Fibroblast of lung (primary cell): Measurements from ENCODE around the gene RSRP1. TPM values are rescaled to one million over a fixed set of nuclear protein-coding genes. Genes with fewer than 3 reads are reported as not detected.

Source experiments
- DNase-seq, 2 donors: peaks; one replicate each; pipeline versions ENCODE4 v3.0.0 to v3.0.0-alpha.2; 2010; ENCODE audit warnings: low read depth in 2 of 2
- H2AFZ ChIP-seq: 2 replicates; pipeline ENCODE4 v1.5.1; 2012; ENCODE audit warnings: low read length, control low read depth, inconsistent platforms
- H3K27ac ChIP-seq: 2 replicates; pipeline ENCODE4 v1.5.1; 2011; ENCODE audit warnings: low read length, control low read depth; ENCODE audit not compliant: insufficient read depth
- H3K27me3 ChIP-seq: 2 replicates; pipeline ENCODE4 v1.5.1; 2011; ENCODE audit warnings: mild to moderate bottlenecking, low read length; ENCODE audit not compliant: control insufficient read depth, insufficient read depth
- H3K36me3 ChIP-seq: 2 replicates; pipeline ENCODE4 v1.5.1; 2011; ENCODE audit warnings: low read length; ENCODE audit not compliant: control insufficient read depth, insufficient read depth
- H3K4me1 ChIP-seq: 2 replicates; pipeline ENCODE4 v1.5.1; 2011; ENCODE audit warnings: low read length; ENCODE audit not compliant: control insufficient read depth, insufficient read depth; ENCODE audit errors: extremely low read depth
- H3K4me2 ChIP-seq: 2 replicates; pipeline ENCODE4 v1.5.1; 2011; ENCODE audit warnings: low read length, control low read depth; ENCODE audit not compliant: insufficient read depth; ENCODE audit errors: extremely low read depth
- H3K4me3 ChIP-seq, 4 experiments: fragments of 200-600 bp in 1 of 4; sonication (generic) in 1 of 4; replicated peaks in 1 of 4; 2 replicates each; pipeline ENCODE4 v1.5.1; 2011 to 2016; ENCODE audit warnings: low read length in 4 of 4, low read depth in 3 of 4, mild to moderate bottlenecking in 3 of 4, control low read depth in 2 of 4, inconsistent platforms in 1 of 4, mixed read lengths in 1 of 4; ENCODE audit not compliant: insufficient read depth in 1 of 4; ENCODE audit errors: control extremely low read depth in 1 of 4
- H3K79me2 ChIP-seq: 2 replicates; pipeline ENCODE4 v1.5.1; 2012; ENCODE audit warnings: mild to moderate bottlenecking, low read length, inconsistent platforms; ENCODE audit not compliant: control insufficient read depth, insufficient read depth
- H3K9ac ChIP-seq: 2 replicates; pipeline ENCODE4 v1.5.1; 2011; ENCODE audit warnings: mild to moderate bottlenecking, low read length, control low read depth; ENCODE audit not compliant: insufficient read depth
- H3K9me3 ChIP-seq: 2 replicates; pipeline ENCODE4 v1.5.1; 2012; ENCODE audit warnings: low read depth, low read length; ENCODE audit not compliant: control insufficient read depth, insufficient read depth
- H4K20me1 ChIP-seq: 2 replicates; pipeline ENCODE4 v1.5.1; 2011; ENCODE audit warnings: low read length; ENCODE audit not compliant: control insufficient read depth, insufficient read depth; ENCODE audit errors: extremely low read depth
- CTCF ChIP-seq, 2 donors: IDR thresholded peaks in 1 of 2; conservative IDR thresholded peaks in 1 of 2; 1 replicate in 1 of 2; 2 replicates in 1 of 2; pipeline ENCODE4 v1.5.1; 2011 to 2012; ENCODE audit warnings: low read length in 2 of 2, control low read depth in 1 of 2, inconsistent platforms in 1 of 2, low read depth in 1 of 2, mild to moderate bottlenecking in 1 of 2
- EZH2 ChIP-seq: IDR thresholded peaks from 2 replicates; pipeline ENCODE4 v1.5.1; 2012; ENCODE audit warnings: low read length, control low read depth, mild to moderate bottlenecking; ENCODE audit errors: missing control alignments
- polyA plus RNA-seq, 2 donors: library from polyadenylated mRNA; depleted of rRNA in 1 of 2; stranded (reverse) in 1 of 2; unstranded in 1 of 2; fragments of >200 nt; gene quantifications; 2 replicates each; pipeline ENCODE4 v1.2.1, GENCODE V29; 2011 to 2012; ENCODE audit warnings: missing spikeins in 1 of 2
- total RNA-seq: library from RNA; depleted of rRNA; stranded (reverse); fragments of >200 nt; gene quantifications from 2 replicates; pipeline ENCODE4 v1.2.1, GENCODE V29; 2014

Gene RSRP1
- total and polyA plus RNA-seq, 2 donors (not counting 1 experiment from before 2014, with no cell fraction given): 37.9 to 123 TPM

DNA sequence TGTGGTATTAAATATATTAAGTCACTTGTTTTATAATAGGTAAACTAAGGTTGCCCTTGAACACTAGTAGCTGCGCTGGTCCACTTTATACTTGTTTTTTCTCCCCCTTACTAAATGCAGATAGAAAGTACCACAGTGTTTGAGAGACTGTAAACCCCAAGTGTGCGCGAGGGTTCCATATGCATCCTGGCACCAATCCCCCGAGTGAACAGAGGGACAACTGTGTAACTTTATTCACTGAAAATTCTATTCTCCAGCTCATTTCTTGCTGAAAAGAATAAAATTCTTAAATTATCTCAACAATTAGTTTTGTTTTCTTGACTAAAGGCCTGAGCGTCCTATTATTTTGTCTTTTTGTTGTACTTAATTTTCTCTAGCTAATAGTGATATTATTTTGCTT lies 1.9 kb downstream of the RSRP1 start:
- H3K9me3 ChIP-seq: no peaks in the 10 kb centered on the region
- TF ChIP-seq CTCF (conservative IDR thresholded peaks at IDR 0.05 in 1 of 2, IDR thresholded peaks at IDR 0.05 in 1 of 2; ENCODE audit: low read depth in 1 of 2, low read length in 2 of 2): no peak
- TF ChIP-seq EZH2: no peak
- H3K36me3 ChIP-seq: peaks cover 10% of the 10 kb centered on the region
- H3K27ac ChIP-seq: no peak overlapping the region
- H4K20me1 ChIP-seq: no peaks in the 10 kb centered on the region
- H3K9ac ChIP-seq: no peak overlapping the region
- peak overlapping the region; percentile 83 for H3K4me2 ChIP-seq
- H2AFZ ChIP-seq: no peak overlapping the region
- H3K79me2 ChIP-seq: peaks cover 43% of the 10 kb centered on the region
- peaks cover 4% of the 10 kb centered on the region for H3K4me1 ChIP-seq
- no peaks in the 10 kb centered on the region for H3K27me3 ChIP-seq
- DNase-seq: no peak
- peak overlapping the region; percentile 78 to 96 (median 92) for H3K4me3 ChIP-seq

DNA sequence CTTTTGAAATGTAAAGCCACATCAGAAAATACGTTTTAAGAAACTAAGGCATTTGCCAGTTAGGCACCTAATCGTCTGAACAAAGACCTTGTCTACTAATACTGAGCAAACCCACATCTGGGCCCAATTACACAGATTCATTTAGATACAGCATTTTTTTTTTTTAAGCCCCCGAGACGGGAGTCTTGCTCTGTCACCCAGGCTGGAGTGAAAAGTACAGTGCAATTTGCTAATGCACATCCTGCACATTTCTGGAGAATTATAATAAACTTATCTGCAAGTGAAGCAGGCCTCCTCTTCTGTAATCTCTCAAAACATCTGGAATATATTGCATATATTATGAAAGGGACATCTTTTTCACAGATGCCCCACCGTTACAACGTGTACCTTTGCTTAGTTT lies 3.3 kb downstream of the RSRP1 start:
- H3K9me3 ChIP-seq: no peaks in the 10 kb centered on the region
- peak overlapping the region in 1 of 4 experiments; percentile 87 for H3K4me3 ChIP-seq
- no peak for TF ChIP-seq CTCF (conservative IDR thresholded peaks at IDR 0.05 in 1 of 2, IDR thresholded peaks at IDR 0.05 in 1 of 2; ENCODE audit: low read depth in 1 of 2, low read length in 2 of 2)
- no peak for TF ChIP-seq EZH2
- H3K4me2 ChIP-seq: no peak overlapping the region
- H2AFZ ChIP-seq: no peak overlapping the region
- H3K27ac ChIP-seq: no peak overlapping the region
- peaks cover 10% of the 10 kb centered on the region for H3K36me3 ChIP-seq
- no peaks in the 10 kb centered on the region for H3K27me3 ChIP-seq
- H4K20me1 ChIP-seq: no peaks in the 10 kb centered on the region
- peaks cover 12% of the 10 kb centered on the region for H3K4me1 ChIP-seq
- H3K9ac ChIP-seq: no peak overlapping the region
- H3K79me2 ChIP-seq: peaks cover 43% of the 10 kb centered on the region
- no peak for DNase-seq

DNA sequence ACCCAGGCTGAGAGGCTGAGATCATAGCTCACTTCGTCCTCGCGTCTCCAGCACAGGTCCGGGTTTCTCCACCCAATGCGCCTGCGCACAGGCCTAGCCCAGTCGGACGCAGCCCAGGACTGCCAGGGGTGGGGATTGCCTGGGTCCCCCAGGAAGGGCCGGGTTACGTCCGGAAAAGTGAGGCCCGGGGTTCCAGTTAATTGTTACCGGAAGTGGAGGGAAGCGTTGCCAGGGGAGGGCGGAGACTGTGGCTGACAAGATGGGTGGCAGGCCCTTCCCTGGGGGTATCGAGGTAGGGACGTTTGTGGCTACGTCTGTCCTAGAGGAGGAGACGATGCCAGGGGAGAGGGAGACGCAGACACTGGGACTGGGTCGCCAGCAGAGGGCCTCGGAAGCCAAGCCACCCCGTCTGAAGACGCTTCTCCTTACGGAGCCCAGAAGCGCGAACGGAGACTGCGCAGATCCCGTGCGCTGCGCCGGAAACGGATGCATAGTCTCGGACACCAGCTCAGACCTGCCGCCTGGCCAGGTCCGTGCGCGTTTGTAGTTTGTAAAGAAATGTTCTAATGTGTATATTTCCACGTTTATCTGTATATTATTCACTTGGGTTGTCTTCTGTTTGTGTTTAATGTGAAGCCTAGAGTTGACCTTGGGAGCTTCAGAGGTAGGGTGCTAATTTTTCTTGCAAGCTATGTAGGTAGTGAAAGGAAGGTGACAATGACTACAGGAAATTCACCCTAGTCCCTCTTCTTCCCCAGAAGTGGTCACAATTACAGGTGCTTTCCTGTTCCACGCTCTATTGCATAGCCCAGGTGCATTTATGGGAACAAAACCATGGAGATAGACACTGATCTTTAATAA lies 7.3 kb downstream of the RSRP1 start:
- H3K4me3 ChIP-seq: peak overlapping the region; percentile 14 to 76 (median 51)
- H3K36me3 ChIP-seq: peaks cover 8% of the 10 kb centered on the region
- H3K9me3 ChIP-seq: no peaks in the 10 kb centered on the region
- peak overlapping the region; percentile 59 for H3K4me2 ChIP-seq
- peaks cover 21% of the 10 kb centered on the region for H3K79me2 ChIP-seq
- H3K27me3 ChIP-seq: no peaks in the 10 kb centered on the region
- TF ChIP-seq CTCF (conservative IDR thresholded peaks at IDR 0.05 in 1 of 2, IDR thresholded peaks at IDR 0.05 in 1 of 2; ENCODE audit: low read depth in 1 of 2, low read length in 2 of 2): peak; percentile 48 to 55
- no peak for TF ChIP-seq EZH2
- H2AFZ ChIP-seq: peak overlapping the region; percentile 88
- peak; percentile 86 to 89 for DNase-seq
- H3K27ac ChIP-seq: peak overlapping the region; percentile 91
- H4K20me1 ChIP-seq: no peaks in the 10 kb centered on the region
- H3K4me1 ChIP-seq: peaks cover 12% of the 10 kb centered on the region
- peak overlapping the region; percentile 63 for H3K9ac ChIP-seq
